Measurements from ENCODE around the gene CNTN4. TPM values are rescaled to one million over a fixed set of nuclear protein-coding genes. Genes with fewer than 3 reads are reported as not detected.

Gene CNTN4
- 0.03 TPM in 1 of 3 replicates, not detected in the others for polyA plus RNA-seq
- polyA plus RNA-seq (2011; ENCODE audit: low read depth), result not detected
- not detected in 2 replicates for polyA plus RNA-seq (2011; cell fraction: cytosol; rRNA removed)
- not detected in 2 replicates for polyA plus RNA-seq (2011; cell fraction: nucleus; rRNA removed)
- polyA plus RNA-seq (2012; ENCODE audit: low replicate concordance), result not detected in 2 replicates
- polyA minus RNA-seq, result 0.16 TPM in 1 of 3 replicates, not detected in the others
- not detected for polyA minus RNA-seq (2011; cell fraction: cytosol; rRNA and poly(A)+ RNA removed)
- polyA minus RNA-seq (2011; cell fraction: nucleus; rRNA and poly(A)+ RNA removed), result not detected in 2 replicates

GRCh38 chr3:2098398-2099027 lies at the start of gene CNTN4:
CNTN4 (plus strand) TSS chr3:2098866.
- Histone ChIP-seq H3K36me3 (ENCODE audit: control insufficient read depth in 2 of 2, extremely low read depth in 1 of 2, insufficient read depth in 2 of 2, low read length in 2 of 2) (no peaks in the 10 kb centered on the region), H3K4me3 (ENCODE audit: control insufficient read depth in 2 of 3, extremely low read depth in 1 of 3, insufficient read depth in 2 of 3, low read depth in 1 of 3, low read length in 3 of 3) (peak within 1 kb of the TSS in 1 of 3 experiments; percentile 20), H3K79me2 (ENCODE audit: control insufficient read depth, insufficient read depth, low read length) (no peaks in the 10 kb centered on the region), H3K4me2 (ENCODE audit: control insufficient read depth, extremely low read depth, insufficient read depth, low read depth, low read length) (peak within 1 kb of the TSS; percentile 16), H3K9me3 (ENCODE audit: control insufficient read depth, low read depth, low read length) (no peaks in the 10 kb centered on the region), H3K4me1 (ENCODE audit: control insufficient read depth, extremely low read depth, insufficient read depth, low read length) (no peaks in the 10 kb centered on the region), H3K27ac (ENCODE audit: control insufficient read depth, insufficient read depth, low read length) (no peak within 1 kb of the TSS), H3K27me3 (ENCODE audit: control insufficient read depth, extremely low read depth, insufficient read depth, low read length) (peaks cover 45% of the 10 kb centered on the region), H3K9me1 (ENCODE audit: control insufficient read depth, extremely low read depth, insufficient read depth, low read length) (no peaks in the 10 kb centered on the region), H2AFZ (ENCODE audit: control insufficient read depth, low read length) (no peak within 1 kb of the TSS), H4K20me1 (ENCODE audit: control insufficient read depth, extremely low read depth, insufficient read depth, low read length) (no peaks in the 10 kb centered on the region), H3K9ac (ENCODE audit: control insufficient read depth, extremely low read depth, insufficient read depth, low read length) (no peak within 1 kb of the TSS)
- dilution Hi-C loops (cut with MboI; ENCODE audit: extremely low pct_ligation_motif_present, low sequenced_read_pairs), result no loop called here
- DNase-seq (ENCODE audit: low read depth, low spot score) (no peak), FAIRE-seq (no peak)
- no peak for TF ChIP-seq CTCF (optimal IDR thresholded peaks at IDR 0.05 in 1 of 3, IDR thresholded peaks at IDR 0.05 in 1 of 3, conservative IDR thresholded peaks at IDR 0.05 in 1 of 3; ENCODE audit: extremely low read depth in 1 of 3, insufficient read depth in 2 of 3, low read length in 3 of 3)
- TF ChIP-seq EZH2 (IDR thresholded peaks at IDR 0.05; ENCODE audit: low read length), result no peak

- H2AFZ ChIP-seq (ENCODE audit: control insufficient read depth, low read length), result no peak overlapping the region
- FAIRE-seq (no peak), DNase-seq (ENCODE audit: low read depth, low spot score) (no peak)
- no peak overlapping the region for H3K9ac ChIP-seq (ENCODE audit: control insufficient read depth, extremely low read depth, insufficient read depth, low read length)
- no peak overlapping the region for H3K27ac ChIP-seq (ENCODE audit: control insufficient read depth, insufficient read depth, low read length)
- H3K4me2 ChIP-seq (ENCODE audit: control insufficient read depth, extremely low read depth, insufficient read depth, low read depth, low read length), result no peak overlapping the region
- no peak for TF ChIP-seq EZH2 (IDR thresholded peaks at IDR 0.05; ENCODE audit: low read length)
- no peak for TF ChIP-seq CTCF (optimal IDR thresholded peaks at IDR 0.05 in 1 of 3, IDR thresholded peaks at IDR 0.05 in 1 of 3, conservative IDR thresholded peaks at IDR 0.05 in 1 of 3; ENCODE audit: extremely low read depth in 1 of 3, insufficient read depth in 2 of 3, low read length in 3 of 3)
- H3K9me3 ChIP-seq (ENCODE audit: control insufficient read depth, low read depth, low read length), result no peaks in the 10 kb centered on the region
- no peaks in the 10 kb centered on the region for H3K9me1 ChIP-seq (ENCODE audit: control insufficient read depth, extremely low read depth, insufficient read depth, low read length)
- no peak overlapping the region for H3K4me3 ChIP-seq (ENCODE audit: control insufficient read depth in 2 of 3, extremely low read depth in 1 of 3, insufficient read depth in 2 of 3, low read depth in 1 of 3, low read length in 3 of 3)
- dilution Hi-C loops (cut with MboI; ENCODE audit: extremely low pct_ligation_motif_present, low sequenced_read_pairs), result no loop called here
- H3K4me1 ChIP-seq (ENCODE audit: control insufficient read depth, extremely low read depth, insufficient read depth, low read length), result no peaks in the 10 kb centered on the region
- H3K36me3 ChIP-seq (ENCODE audit: control insufficient read depth in 2 of 2, extremely low read depth in 1 of 2, insufficient read depth in 2 of 2, low read length in 2 of 2), result no peaks in the 10 kb centered on the region
- no peaks in the 10 kb centered on the region for H3K79me2 ChIP-seq (ENCODE audit: control insufficient read depth, insufficient read depth, low read length)
- H3K27me3 ChIP-seq (ENCODE audit: control insufficient read depth, extremely low read depth, insufficient read depth, low read length), result no peaks in the 10 kb centered on the region
- H4K20me1 ChIP-seq (ENCODE audit: control insufficient read depth, extremely low read depth, insufficient read depth, low read length), result no peaks in the 10 kb centered on the region
Observed at GRCh38 chr3:2061360-2061759, 37.3 kb upstream of the CNTN4 start.

Data from keratinocyte (primary cell).